Renal pelvis (tissue), 4 donors: ENCODE results near the gene LRBA. TPM values are rescaled to one million over a fixed set of nuclear protein-coding genes. Genes with fewer than 3 reads are reported as not detected.
"Not testable (repeated sequence)": the region's sequence is repeated elsewhere in the genome, so short reads cannot be mapped to it uniquely, and the experiment has no call there.

Experiments
- DNase-seq: peaks from one replicate; pipeline ENCODE4 v3.0.0-alpha.2; 2013
- polyA plus RNA-seq, 3 donors: library from polyadenylated mRNA; unstranded; fragments of 120-200 nt; gene quantifications; one replicate each; pipeline ENCODE4 v1.2.1, GENCODE V29; 2013; ENCODE audit not compliant: insufficient read length in 3 of 3

LRBA gene
- polyA plus RNA-seq, 3 donors, result 60.9 to 76.1 (median 63.6) TPM

GRCh38 chr4:150507656-150508055 is 507.4 kb downstream of the LRBA start:
- DNase-seq, result not testable (repeated sequence)

- DNase-seq, result no peak
These were observed 513.1 kb downstream of the LRBA start for GRCh38 chr4:150501983-150502382.

GRCh38 chr4:150501009-150501727 is 513.9 kb downstream of the LRBA start:
- no peak for DNase-seq

- no peak for DNase-seq
These were observed 517.5 kb downstream of the LRBA start for GRCh38 chr4:150497612-150498011.

- no peak for DNase-seq
These were observed 519.5 kb downstream of the LRBA start for GRCh38 chr4:150495550-150495949.

- no peak for DNase-seq
These were observed 521.2 kb downstream of the LRBA start for GRCh38 chr4:150493851-150494250.

- DNase-seq, result no peak
These were observed 523.7 kb downstream of the LRBA start for GRCh38 chr4:150491132-150492049.

- no peak for DNase-seq
These were observed 532.5 kb downstream of the LRBA start for GRCh38 chr4:150482581-150482980.

- no peak for DNase-seq
These were observed 535.4 kb downstream of the LRBA start for GRCh38 chr4:150479657-150480056.

GRCh38 chr4:150477869-150478268 is 537.2 kb downstream of the LRBA start:
- no peak for DNase-seq

- DNase-seq, result no peak
These were observed 538.3 kb downstream of the LRBA start for GRCh38 chr4:150476776-150477175.

- DNase-seq, result no peak
These were observed 539.3 kb downstream of the LRBA start for GRCh38 chr4:150475763-150476162.

GRCh38 chr4:150464523-150464922 is 550.6 kb downstream of the LRBA start:
- no peak for DNase-seq

GRCh38 chr4:150462743-150463142 is 552.3 kb downstream of the LRBA start:
- no peak for DNase-seq

- DNase-seq, result no peak
These were observed 553.1 kb downstream of the LRBA start for GRCh38 chr4:150461957-150462356.

GRCh38 chr4:150457802-150458201 is 557.3 kb downstream of the LRBA start:
- no peak for DNase-seq

GRCh38 chr4:150451883-150452282 is 563.2 kb downstream of the LRBA start:
- no peak for DNase-seq

- no peak for DNase-seq
These were observed 567.7 kb downstream of the LRBA start for GRCh38 chr4:150447356-150447755.

- no peak for DNase-seq
These were observed 575.6 kb downstream of the LRBA start for GRCh38 chr4:150439451-150439933.

- DNase-seq, result no peak
These were observed 578.3 kb downstream of the LRBA start for GRCh38 chr4:150436598-150437370.

GRCh38 chr4:150431221-150431620 is 583.9 kb downstream of the LRBA start:
- no peak for DNase-seq

- no peak for DNase-seq
These were observed 589.9 kb downstream of the LRBA start for GRCh38 chr4:150425161-150425560.
